HEK293 (cell line): ENCODE measurements around the gene IMMP2L.

Experiments used
- OVOL3 ChIP-seq: fragments of 450-650 bp; formaldehyde crosslinking; IDR thresholded peaks from 2 replicates; pipeline ENCODE4 v1.5.1; 2016; ENCODE audit warnings: missing biosample characterization, missing genetic modification characterization
- ZNF274 ChIP-seq, 2 experiments: fragments of 200-500 bp in 1 of 2; fragments of 450-650 bp in 1 of 2; sonication (Bioruptor generic) in 1 of 2; formaldehyde crosslinking in 1 of 2; IDR thresholded peaks; 2 replicates each; pipeline versions ENCODE4 v1.5.1 to v1.6.1; 2014 to 2016; ENCODE audit warnings: borderline replicate concordance in 1 of 2, inconsistent platforms in 1 of 2, low read length in 1 of 2, missing biosample characterization in 1 of 2, missing genetic modification characterization in 1 of 2
- TF ChIP-seq, protein P1 (sequence below): fragments of 450-650 bp; formaldehyde crosslinking; IDR thresholded peaks from 2 replicates; pipeline ENCODE4 v1.5.1; 2016; ENCODE audit warnings: missing biosample characterization, missing genetic modification characterization
- TF ChIP-seq, protein P2 (sequence below): fragments of 450-650 bp; formaldehyde crosslinking; IDR thresholded peaks from 2 replicates; pipeline ENCODE4 v1.5.1; 2016; ENCODE audit warnings: missing biosample characterization, missing genetic modification characterization, low read depth

DNA sequence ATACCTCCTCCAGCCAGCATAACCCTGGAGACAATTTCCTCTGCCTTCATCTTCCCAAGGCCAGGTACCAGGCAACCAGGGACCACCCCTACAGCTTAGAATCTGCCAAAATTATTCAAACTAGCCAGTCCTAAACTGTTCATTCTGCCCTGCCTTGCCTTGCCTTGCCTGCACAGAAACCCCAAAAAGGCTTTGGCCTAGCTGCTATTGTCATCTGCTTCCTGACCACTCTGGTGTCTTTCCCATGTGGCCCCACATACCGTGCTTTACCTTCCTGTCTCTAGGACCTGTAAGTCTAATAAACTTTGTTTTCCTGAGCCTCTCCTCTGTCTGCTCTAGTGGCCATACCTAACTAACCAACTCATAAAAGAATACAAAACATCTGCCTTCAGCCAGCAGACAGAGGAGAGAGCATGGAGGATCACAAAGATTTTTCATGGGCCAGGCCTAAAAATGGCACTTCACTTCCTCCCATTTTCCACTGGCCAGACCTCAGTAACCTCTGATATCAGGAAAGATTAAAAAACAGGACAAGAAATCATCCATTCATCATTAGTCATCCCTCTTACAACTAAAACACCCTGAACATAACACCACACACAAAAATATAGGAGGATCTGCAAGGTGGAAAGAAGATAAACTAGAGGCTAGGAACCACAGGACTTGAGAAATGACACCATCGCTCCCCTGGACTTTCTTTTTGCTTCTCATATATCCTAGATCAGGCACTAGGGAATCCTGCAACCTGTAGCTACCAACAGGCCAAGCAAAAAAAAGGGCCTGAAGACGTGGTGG lies 51.5 kb downstream of the IMMP2L start:
- TF ChIP-seq, protein P1, sequence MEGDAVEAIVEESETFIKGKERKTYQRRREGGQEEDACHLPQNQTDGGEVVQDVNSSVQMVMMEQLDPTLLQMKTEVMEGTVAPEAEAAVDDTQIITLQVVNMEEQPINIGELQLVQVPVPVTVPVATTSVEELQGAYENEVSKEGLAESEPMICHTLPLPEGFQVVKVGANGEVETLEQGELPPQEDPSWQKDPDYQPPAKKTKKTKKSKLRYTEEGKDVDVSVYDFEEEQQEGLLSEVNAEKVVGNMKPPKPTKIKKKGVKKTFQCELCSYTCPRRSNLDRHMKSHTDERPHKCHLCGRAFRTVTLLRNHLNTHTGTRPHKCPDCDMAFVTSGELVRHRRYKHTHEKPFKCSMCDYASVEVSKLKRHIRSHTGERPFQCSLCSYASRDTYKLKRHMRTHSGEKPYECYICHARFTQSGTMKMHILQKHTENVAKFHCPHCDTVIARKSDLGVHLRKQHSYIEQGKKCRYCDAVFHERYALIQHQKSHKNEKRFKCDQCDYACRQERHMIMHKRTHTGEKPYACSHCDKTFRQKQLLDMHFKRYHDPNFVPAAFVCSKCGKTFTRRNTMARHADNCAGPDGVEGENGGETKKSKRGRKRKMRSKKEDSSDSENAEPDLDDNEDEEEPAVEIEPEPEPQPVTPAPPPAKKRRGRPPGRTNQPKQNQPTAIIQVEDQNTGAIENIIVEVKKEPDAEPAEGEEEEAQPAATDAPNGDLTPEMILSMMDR: no peak
- TF ChIP-seq, protein P2, sequence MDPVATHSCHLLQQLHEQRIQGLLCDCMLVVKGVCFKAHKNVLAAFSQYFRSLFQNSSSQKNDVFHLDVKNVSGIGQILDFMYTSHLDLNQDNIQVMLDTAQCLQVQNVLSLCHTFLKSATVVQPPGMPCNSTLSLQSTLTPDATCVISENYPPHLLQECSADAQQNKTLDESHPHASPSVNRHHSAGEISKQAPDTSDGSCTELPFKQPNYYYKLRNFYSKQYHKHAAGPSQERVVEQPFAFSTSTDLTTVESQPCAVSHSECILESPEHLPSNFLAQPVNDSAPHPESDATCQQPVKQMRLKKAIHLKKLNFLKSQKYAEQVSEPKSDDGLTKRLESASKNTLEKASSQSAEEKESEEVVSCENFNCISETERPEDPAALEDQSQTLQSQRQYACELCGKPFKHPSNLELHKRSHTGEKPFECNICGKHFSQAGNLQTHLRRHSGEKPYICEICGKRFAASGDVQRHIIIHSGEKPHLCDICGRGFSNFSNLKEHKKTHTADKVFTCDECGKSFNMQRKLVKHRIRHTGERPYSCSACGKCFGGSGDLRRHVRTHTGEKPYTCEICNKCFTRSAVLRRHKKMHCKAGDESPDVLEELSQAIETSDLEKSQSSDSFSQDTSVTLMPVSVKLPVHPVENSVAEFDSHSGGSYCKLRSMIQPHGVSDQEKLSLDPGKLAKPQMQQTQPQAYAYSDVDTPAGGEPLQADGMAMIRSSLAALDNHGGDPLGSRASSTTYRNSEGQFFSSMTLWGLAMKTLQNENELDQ (tag by site-specific recombination): no peak
- TF ChIP-seq ZNF274 (IDR thresholded peaks at IDR 0.05; ENCODE audit: low read length) (no peak), ZNF274 (tag by site-specific recombination; IDR thresholded peaks at IDR 0.05; ENCODE audit: borderline replicate concordance) (no peak), OVOL3 (no peak)
